Prostate gland (tissue), 2 donors: ENCODE data around the gene SF3A2.

Source experiments
- CTCF ChIP-seq, 4 experiments: fragments of 200-600 bp in 2 of 4; fragments of 450-650 bp in 2 of 4; sonication (generic) in 2 of 4; IDR thresholded peaks; 1 replicate in 3 of 4; 2 replicates in 1 of 4; pipeline ENCODE4 v1.5.1; 2016 to 2019; ENCODE audit warnings: antibody characterized with exemption in 4 of 4, mild to moderate bottlenecking in 2 of 4, moderate library complexity in 2 of 4
- POLR2A ChIP-seq: fragments of 450-650 bp; IDR thresholded peaks from one replicate; pipeline ENCODE4 v1.6.1; 2016; ENCODE audit warnings: antibody characterized with exemption, mild to moderate bottlenecking

- no peak for TF ChIP-seq CTCF (IDR thresholded peaks at IDR 0.05)
- TF ChIP-seq POLR2A: no peak
These were observed 2.5 kb downstream of the SF3A2 start for GRCh38 chr19:2239173-2239572.
